HEK293T (cell line): ENCODE results near the gene CIZ1.

Experiments
- BHLHE40 ChIP-seq: fragments of 450-650 bp; IDR thresholded peaks from 2 replicates; pipeline ENCODE4 v1.6.1; 2016; ENCODE audit warnings: mild to moderate bottlenecking, moderate library complexity, borderline replicate concordance
- CTBP1 ChIP-seq: fragments of 450-650 bp; IDR thresholded peaks from 2 replicates; pipeline ENCODE4 v1.6.1; 2016; ENCODE audit warnings: borderline replicate concordance
- ELF4 ChIP-seq: fragments of 450-650 bp; IDR thresholded peaks from 2 replicates; pipeline ENCODE4 v1.6.1; 2017; ENCODE audit warnings: antibody characterized with exemption
- FOXK2 ChIP-seq: fragments of 450-650 bp; IDR thresholded peaks from 2 replicates; pipeline ENCODE4 v1.6.1; 2016; ENCODE audit warnings: mild to moderate bottlenecking
- FOXM1 ChIP-seq: fragments of 450-650 bp; IDR thresholded peaks from 2 replicates; pipeline ENCODE4 v1.6.1; 2017; ENCODE audit warnings: mild to moderate bottlenecking, borderline replicate concordance
- TARDBP ChIP-seq: fragments of 450-650 bp; IDR thresholded peaks from 2 replicates; pipeline ENCODE4 v1.6.1; 2016

GRCh38 chr9:128211186-128211980 lies 20.0 kb upstream of the CIZ1 start:
- TF ChIP-seq CTBP1 (no peak), BHLHE40 (no peak), TARDBP (no peak), FOXK2 (no peak), FOXM1 (no peak), ELF4 (no peak)
